Amniotic epithelial cell (primary cell): ENCODE measurements around the gene NAP1L4.
"Not testable (repeated sequence)": the region's sequence is repeated elsewhere in the genome, so short reads cannot be mapped to it uniquely, and the experiment has no call there.

Experiments used
- DNase-seq: peaks from one replicate; pipeline ENCODE4 v3.0.0-alpha.2; 2010; ENCODE audit warnings: low read depth

Gene NAP1L4

DNA sequence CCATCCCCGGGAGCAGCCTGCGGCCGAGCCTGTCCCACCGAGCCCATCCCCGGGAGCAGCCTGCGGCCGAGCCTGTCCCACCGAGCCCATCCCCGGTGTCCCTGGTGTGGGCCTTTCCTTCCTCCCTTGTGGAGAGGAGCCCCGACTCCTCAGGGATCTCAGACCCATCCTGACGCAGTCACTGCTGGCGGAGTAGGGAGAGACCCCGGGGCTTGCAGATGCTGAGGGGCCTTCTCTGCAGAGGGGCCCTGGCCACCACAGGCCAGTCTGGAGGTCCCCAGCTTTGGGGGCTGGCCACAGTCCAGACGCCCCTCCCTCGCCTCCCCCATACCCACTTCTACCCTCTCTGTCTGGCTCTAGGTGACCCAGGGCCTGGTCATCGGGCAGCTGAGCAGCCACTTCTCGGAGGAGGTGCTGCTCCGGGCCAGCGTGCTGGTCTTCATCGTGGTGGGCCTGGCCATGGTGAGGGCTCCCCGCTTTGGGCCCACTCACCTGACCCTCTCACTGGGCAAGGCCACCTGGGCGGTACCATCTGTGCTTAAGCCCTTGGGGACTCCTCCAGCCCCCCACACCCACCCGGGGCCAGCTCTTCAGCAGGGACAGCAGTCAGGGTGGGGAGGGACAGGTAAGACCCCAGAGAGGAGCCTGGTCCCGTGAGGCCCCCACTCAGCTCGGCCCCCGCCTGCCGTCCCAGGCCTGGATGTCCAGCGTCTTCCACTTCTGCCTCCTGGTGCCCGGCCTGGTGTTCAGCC is 70.2 kb downstream of the NAP1L4 start:
- DNase-seq: no peak

GRCh38 chr11:2921261-2921660 is 70.9 kb downstream of the NAP1L4 start:
- DNase-seq: no peak

GRCh38 chr11:2920343-2920742 is 71.8 kb downstream of the NAP1L4 start:
- no peak for DNase-seq

GRCh38 chr11:2919837-2920236 is 72.3 kb downstream of the NAP1L4 start:
- DNase-seq: no peak

DNA sequence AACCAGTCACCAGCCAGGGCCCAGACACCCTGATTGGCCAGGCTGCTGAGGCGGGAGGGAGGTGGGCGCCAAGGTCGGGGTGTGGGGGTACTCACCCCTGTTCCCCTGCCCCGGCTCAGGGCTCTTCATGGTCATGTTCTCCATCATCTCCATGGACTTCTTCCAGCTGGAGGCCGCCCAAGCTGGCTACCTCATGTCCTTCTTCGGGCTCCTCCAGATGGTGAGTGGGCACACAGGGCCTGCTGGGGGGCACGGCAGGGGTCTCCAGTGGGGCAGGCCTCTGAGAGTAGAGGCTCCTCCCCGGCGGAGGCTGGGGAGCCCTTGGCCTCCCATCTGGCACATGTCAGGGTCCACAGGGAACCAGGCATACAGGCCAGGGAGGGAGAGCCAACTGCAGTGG is 72.9 kb downstream of the NAP1L4 start:
- DNase-seq: no peak

GRCh38 chr11:2917842-2918490 is 74.2 kb downstream of the NAP1L4 start:
- DNase-seq: no peak

- DNase-seq: no peak
Observed at GRCh38 chr11:2916892-2917645, 75.1 kb downstream of the NAP1L4 start.

GRCh38 chr11:2916114-2916891 is 75.8 kb downstream of the NAP1L4 start:
- DNase-seq: no peak

GRCh38 chr11:2915473-2915872 is 76.7 kb downstream of the NAP1L4 start:
- DNase-seq: no peak

GRCh38 chr11:2914455-2915195 is 77.5 kb downstream of the NAP1L4 start:
- no peak for DNase-seq

DNA sequence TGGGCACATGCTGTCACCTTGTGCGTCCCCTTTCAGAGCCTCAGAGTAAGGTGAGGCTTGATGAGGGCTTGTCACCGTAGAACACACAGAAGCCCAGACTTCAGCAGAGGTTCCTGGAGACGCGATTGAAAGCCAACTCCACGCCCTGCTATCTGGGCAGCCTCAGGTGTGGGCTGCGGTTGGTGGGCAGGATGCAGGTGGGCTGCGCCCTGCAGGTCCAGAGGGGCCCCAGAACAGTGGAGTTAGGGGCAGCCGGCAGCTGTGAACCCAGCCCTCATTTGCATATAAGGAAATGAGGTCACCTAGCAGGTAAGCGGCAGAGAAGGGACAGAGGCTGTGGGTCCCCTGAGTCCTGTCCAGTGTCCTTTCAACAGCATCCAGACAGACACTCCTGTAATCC is 78.4 kb downstream of the NAP1L4 start:
- no peak for DNase-seq

DNA sequence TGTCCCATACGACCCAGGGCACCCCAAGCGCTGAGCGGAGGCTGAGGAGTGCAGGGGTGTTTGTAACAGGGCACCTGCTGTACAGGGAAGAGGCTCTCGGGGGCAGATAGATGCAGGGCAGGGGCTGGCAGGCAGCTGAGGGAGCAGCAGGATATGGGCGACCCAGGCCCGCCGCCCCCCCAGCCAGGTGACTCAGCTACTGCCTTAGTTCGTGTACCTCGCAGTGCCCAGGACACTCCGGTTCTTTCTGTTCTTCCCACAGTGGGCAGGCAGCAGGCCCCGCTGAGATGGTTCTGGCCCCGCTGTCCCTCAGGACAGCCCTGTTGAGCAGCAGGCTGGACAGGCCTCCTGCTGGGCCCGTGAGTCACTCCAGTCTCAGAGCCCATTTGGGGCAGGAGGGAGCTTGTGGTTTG is 79.1 kb downstream of the NAP1L4 start:
- DNase-seq: no peak

- peak; percentile 62 for DNase-seq
Observed at GRCh38 chr11:2912498-2912897, 79.6 kb downstream of the NAP1L4 start.

DNA sequence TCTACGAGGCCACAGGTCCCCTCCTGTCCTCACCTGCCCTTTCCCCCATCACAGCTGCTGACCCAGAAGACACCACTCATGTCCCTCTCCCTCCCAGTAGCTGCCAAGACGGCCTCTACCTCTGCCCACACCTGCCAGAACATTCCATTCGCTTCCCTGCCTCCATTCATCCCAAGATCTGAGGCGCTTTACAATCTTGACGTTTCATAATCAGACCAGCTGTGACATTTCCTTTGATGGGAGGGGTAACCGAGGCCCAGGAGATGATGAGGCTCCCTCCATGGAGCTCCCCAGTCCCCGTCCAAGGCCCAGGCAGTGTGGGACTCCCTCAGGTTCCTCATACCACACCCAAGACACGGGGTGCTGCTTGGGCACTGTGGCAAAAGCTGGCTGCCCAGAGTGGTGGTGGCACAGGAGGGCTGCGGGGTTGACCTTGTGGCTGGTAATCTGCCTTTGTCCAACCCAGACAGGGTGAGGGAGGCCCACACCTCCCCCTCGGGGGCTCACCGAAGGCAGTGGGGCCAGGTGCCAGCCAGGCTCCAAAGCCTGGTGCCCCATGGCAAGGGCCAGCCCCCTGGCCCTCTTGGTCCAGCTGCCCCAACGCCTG is 80.2 kb downstream of the NAP1L4 start:
- DNase-seq: no peak

DNA sequence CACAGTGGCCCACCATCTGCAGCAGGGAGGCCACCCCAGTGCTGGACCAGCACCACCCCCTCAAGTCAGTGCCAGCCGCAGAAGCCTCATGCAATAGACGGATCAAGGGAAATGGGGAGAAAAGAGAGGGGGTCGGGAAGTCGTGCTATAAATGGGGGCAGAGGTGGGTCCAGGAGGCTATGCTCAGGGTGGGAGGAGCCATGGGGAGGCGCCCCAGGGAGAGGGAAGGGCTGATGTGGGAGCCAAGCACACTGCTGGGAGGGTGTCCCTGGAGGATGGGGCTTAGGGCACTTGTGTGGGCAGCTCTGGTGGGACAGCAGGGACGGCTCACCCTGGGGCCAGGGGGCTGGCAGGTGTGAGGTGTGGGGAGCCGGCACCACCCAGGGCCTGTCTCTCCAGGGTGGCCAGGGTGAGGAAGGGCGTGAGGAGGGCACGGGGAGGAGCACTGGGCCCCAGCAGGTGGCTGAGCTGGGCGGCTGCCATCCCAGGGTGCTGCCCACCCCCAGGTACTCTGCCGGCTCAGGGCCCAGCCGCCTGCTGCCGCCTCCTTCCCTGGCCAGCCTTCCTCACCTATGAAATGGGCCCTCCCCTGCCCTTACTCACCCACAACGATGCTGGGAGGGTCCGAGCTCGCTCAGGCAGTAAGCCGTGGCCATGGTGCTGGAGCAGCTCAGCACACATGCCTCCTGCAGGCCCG is 80.9 kb downstream of the NAP1L4 start:
- no peak for DNase-seq

GRCh38 chr11:2910401-2910955 is 81.7 kb downstream of the NAP1L4 start:
- DNase-seq: no peak

DNA sequence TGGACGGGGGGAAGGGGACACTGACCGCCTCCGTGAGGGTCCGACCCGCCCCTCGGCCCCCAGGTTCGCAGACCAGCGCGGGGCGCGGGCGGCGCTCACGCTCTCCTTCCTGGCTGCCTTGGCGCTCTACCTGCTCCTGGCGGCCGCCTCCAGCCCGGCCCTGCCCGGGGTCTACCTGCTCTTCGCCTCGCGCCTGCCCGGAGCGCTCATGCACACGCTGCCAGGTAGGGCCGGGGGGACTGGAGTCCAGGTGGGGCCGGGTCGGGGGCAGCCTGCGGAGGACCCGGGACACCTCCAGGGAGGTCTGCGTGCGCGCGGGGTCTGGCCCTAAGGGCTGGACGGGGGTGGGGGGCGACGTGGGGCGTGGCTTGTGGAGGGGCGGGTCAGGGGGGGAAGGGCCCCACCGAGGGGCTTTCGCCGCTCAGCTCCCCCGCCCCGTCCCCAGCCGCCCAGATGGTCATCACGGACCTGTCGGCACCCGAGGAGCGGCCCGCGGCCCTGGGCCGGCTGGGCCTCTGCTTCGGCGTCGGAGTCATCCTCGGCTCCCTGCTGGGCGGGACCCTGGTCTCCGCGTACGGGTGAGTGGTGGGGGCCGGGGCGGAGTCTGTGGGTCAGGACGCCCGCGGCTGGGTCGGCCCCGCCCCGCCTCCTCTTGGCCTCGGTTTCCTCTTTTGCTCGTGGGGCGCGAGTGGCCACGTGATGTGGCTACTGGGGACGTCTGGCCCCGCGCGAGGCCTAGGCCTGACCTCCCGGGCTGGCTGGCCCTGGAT is 82.8 kb downstream of the NAP1L4 start:
- no peak for DNase-seq

DNA sequence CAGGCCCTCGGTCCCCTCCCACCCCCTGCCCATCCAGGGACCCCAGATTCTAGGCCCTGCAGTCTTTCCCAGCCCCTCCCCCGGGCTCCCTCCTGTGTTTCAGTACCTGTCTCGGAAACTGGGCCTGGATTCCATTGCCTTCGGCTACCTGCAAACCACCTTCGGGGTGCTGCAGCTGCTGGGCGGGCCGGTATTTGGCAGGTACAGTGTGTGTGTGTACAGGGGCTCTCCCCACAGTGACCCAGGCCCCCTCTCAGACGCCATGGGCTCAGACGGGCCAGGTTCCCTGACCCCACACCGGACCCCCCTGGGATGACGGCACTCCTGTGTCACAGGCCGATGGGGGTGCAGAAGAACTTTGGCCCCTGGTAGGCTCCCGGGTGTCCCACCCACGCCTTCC is 84.0 kb downstream of the NAP1L4 start:
- DNase-seq: no peak

GRCh38 chr11:2905299-2905698 is 86.8 kb downstream of the NAP1L4 start:
- not testable (repeated sequence) for DNase-seq
